Erythroblast (primary cell): Measurements from ENCODE around the gene SPAG4.

ENCODE experiments used
- GATA1 ChIP-seq: IDR thresholded peaks from 2 replicates; pipeline ENCODE4 v1.6.1; 2011; ENCODE audit warnings: low read depth, mild to moderate bottlenecking, control low read depth, low read length, moderate library complexity
- POLR2A ChIP-seq: IDR thresholded peaks from 2 replicates; pipeline ENCODE4 v1.6.1; 2011; ENCODE audit warnings: mild to moderate bottlenecking, low read length

- TF ChIP-seq POLR2A = no peak
- no peak for TF ChIP-seq GATA1
Observed at GRCh38 chr20:35665949-35666288, 50.3 kb downstream of the SPAG4 start.
